DOHH2 (cell line): ENCODE data around the gene TNFAIP8L2.

Experiments
- CTCF ChIP-seq: fragments of 200-600 bp; sonication (generic); IDR thresholded peaks from one replicate; pipeline ENCODE4 v1.5.1; 2014; ENCODE audit warnings: antibody characterized with exemption, mild to moderate bottlenecking, low read depth, low read length; ENCODE audit not compliant: poor library complexity, severe bottlenecking
- EZH2phosphoT487 ChIP-seq: fragments of 200-600 bp; sonication (generic); IDR thresholded peaks from 2 replicates; pipeline ENCODE4 v1.6.1; 2017; ENCODE audit warnings: borderline replicate concordance, mild to moderate bottlenecking, antibody characterized with exemption, low read length, moderate library complexity, mixed read lengths

GRCh38 chr1:151193856-151194255 lies 37.4 kb downstream of the TNFAIP8L2 start:
- TF ChIP-seq CTCF (no peak), EZH2phosphoT487 (no peak)
